ENCODE data around the gene SEMA4B.

The SEMA4B gene

DNA sequence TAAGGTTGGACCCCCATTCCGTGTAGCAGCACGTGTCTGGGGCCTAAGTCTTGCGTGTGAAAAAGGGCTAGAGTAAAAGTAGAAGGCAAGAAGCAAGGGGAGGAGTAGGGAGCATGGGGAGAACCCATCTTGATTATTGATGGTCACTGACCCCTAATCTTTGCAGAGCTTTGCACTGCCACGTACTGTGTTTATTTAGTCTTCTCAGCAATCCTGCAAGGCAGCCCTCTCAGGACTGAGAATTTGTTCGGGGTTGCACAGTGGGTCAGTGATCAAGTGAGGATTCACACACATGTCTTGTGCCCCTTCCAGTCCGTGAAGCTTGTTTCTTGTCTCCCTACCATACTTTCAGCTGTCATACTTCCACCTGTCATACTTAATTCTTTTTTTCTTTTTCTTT lies 7.2 kb downstream of the SEMA4B start:
- DNase-seq, result no peak

- DNase-seq, result no peak
Measured at GRCh38 chr15:90209591-90209990, 8.5 kb downstream of the SEMA4B start.

GRCh38 chr15:90210593-90210992 lies 9.5 kb downstream of the SEMA4B start:
- no peak for DNase-seq

DNA sequence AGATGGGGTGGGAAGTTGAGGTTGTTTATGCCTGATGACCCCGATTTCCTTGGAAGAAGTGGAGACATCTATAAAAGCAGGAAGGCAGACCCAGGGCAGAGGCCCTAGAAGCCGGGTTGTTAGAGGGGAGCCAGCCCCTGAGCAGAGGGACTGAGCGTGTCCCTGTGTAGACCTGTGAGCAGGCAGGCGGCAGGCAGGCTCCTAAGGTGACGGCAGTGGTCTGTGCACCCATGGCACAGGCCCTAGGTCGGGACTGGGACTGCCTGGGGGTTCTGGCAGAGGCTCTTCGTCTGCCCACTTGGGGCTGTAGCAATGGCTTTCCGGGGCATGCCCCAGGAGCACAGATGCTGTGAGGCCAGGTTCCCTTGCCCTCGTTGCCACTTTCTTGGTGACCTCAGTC lies 9.9 kb downstream of the SEMA4B start:
- no peak for DNase-seq

- DNase-seq, result no peak
Measured at GRCh38 chr15:90211440-90212143, 10.5 kb downstream of the SEMA4B start.

DNA sequence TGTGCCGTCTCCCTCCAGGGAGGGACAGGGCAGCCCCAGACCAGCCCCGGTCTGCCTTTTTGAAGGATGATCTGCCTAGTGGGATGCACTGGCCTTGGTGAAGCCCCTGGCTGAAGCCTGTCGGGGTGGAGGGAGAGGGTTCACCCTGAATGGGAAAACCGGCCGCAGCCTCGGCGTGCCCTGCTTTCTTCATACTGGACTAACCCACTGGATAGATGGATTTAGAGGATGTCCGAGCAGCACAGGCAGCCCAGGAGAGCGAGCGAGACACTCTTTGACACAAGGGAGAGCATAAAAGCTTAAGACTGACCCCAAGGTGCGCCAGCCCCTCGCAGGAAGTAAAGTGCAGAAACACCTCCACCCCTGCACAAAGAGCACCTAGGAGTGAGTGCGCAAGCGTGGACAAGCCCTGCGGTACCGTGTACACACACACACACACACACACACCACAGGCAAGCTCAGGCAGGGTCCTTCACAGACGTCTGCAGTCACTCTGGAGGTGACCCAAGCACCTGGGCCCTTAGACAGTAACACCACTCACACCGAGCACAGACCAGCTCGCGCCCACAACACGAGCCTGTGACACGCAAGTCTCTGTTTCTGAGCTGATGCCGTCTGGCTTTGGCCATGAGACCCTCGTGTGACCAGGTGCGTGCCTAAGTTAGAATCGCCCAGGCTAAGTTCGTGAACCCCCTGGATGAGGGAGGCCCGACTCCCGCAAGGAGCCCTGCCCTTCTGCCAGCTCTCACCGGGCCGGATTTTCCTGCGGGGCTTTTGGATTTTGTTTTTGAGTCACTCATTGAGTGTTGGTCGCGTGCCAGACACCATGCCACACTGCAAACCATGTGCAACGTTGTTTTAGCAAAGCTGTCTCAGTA lies 11.3 kb downstream of the SEMA4B start:
- no peak for DNase-seq

DNA sequence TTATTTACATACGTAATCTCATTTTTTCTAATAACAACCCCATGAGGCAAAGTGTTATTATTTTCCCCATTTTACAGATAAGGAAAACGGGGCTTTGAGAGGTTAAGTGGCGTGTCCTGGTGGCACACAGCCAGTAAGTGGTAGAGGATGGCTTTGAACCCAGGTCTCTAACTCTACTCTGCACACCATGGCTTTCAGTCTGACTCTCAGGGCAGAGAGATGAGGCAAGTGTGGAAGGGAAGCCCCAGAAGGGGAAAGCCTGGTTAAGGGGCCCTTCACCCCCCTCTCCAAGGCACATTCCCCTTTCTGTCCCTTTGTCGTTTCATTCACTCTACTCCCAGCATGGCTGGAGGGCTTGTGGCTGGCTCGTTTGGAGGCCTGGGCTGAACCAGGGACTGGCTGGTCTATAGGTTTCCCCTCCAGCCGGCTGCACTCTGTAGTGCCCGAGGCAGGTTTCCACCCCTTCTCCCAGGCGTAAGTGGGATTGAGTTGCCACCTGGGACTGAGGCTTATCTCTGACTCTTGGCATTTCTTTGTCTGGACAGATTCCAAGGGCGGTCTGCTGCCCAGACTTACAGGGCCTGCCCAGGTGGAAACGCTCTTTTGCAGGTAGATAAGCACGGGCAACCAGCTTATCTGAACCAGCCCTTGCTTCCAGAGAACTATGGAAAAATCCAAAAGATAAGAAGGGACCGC lies 12.1 kb downstream of the SEMA4B start:
- no peak for DNase-seq

DNA sequence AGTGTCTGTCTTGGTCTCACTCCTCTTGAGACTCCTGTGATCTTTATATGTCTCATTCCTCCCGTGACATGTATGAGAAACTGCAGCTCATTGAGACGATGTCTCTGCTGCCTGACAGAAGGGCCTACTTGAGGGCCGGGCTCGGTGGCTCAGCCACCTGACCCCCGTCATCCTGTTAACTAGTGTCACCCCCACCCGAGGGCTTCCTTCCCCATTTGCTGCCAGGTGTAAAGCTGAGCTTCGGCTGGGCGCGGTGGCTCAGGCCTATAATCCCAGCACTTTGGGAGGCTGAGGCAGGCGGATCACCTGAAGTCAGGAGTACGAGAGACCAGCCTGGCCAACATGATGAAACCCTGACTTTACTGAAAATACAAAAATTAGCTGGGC lies 12.7 kb downstream of the SEMA4B start:
- no peak for DNase-seq

DNA sequence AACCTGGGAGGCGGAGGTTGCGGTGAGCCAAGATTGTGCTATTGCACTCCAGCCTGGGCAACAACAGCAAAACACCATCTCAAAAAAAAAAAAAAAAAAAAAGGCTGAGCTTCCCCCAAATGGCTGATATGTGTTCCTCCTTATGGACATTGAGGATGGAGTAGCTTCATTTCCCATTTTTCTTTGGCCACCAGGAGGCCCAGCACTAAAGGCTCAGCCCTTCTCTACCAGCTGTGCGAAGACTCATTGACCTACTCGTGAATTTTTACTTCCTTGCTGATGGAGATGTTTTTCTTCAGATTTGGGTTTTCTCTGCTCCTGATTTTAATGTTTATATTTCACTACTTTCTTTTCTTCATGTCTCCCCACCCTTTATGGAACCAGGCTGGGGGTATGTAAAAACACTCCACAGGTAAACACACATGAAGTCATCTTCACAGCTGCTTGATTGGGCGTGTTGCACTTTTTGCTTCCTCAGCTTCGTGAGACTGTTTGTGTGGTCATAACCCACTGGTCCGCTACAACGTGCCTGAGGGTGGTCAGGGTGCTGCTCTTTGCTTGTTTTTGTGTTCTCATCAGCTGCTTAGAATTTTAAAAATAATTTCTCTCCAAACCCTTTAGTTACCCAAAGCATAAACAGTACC lies 13.5 kb downstream of the SEMA4B start:
- no peak for DNase-seq

- DNase-seq, result no peak
Measured at GRCh38 chr15:90217671-90218394, 16.7 kb downstream of the SEMA4B start.

DNA sequence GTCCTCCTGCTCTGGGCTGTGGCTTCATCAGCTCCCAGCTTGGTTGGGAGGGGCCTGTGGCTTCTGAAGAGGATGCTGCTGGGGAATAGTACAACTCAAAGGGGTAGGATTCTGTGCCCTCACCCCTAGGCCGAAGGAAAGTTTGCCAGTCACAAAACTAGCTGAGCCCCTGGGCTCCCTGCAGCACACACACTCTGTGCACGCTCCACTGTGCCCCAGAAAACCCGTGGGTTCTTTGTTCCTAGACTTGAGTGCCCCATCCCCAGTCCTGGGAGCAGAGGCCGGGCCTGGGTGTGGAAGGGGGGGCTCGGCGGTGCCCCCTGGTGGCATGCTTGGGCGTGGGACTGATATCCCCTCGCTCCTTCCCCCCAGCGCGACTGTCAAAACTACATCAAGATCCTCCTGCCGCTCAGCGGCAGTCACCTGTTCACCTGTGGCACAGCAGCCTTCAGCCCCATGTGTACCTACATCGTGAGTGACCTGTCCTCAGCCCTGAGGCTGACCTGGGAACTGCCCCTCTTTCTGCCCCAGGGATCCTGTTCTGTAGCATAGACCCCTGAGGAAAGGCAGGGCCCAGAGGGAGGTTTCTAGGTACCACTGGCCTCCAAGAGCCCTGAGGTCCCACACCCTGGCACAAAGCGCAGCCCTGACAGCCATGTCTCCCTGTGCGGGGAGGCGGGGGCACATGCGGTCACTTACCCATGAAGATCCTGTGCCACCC lies 18.5 kb downstream of the SEMA4B start:
- DNase-seq, result no peak

DNA sequence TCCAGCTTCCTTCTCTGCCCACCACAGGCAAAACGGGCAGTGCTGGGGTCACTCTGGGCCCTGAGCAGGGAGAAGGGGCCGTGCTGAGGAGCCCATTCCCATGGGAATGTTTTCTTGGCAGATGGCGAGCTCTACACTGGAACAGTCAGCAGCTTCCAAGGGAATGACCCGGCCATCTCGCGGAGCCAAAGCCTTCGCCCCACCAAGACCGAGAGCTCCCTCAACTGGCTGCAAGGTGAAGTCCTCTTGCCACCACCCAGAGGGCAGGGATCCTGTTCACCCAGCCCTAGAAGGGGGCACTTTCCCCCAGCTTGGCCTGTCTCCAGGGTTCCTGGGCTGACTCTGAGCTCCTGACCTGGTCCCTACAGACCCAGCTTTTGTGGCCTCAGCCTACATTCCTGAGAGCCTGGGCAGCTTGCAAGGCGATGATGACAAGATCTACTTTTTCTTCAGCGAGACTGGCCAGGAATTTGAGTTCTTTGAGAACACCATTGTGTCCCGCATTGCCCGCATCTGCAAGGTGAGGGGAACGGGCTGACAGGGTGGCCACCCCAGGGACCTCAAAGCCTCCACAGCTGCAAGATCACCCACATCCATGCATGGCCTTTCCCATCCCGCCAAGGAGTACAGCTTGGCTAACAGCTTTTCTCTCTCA lies 20.2 kb downstream of the SEMA4B start:
- no peak for DNase-seq

DNA sequence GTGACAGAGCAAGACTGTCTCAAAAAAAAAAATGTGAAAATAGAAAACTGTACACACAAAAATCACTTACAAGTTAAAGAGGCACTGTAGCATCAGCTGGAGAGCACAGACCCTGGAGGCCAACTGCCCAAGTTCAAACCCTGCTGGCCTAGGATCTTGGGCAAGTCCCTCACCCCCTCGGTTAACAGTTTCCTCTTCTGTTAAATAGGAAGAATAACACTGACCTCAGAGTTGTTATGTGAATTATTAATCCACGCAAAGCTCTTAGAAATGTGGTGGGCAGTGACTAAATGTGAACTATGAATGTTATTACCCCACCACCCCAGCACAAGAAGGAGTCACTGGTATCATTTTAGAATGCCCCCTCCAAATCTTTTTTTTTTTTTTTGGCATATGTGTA lies 21.4 kb downstream of the SEMA4B start:
- DNase-seq, result no peak

DNA sequence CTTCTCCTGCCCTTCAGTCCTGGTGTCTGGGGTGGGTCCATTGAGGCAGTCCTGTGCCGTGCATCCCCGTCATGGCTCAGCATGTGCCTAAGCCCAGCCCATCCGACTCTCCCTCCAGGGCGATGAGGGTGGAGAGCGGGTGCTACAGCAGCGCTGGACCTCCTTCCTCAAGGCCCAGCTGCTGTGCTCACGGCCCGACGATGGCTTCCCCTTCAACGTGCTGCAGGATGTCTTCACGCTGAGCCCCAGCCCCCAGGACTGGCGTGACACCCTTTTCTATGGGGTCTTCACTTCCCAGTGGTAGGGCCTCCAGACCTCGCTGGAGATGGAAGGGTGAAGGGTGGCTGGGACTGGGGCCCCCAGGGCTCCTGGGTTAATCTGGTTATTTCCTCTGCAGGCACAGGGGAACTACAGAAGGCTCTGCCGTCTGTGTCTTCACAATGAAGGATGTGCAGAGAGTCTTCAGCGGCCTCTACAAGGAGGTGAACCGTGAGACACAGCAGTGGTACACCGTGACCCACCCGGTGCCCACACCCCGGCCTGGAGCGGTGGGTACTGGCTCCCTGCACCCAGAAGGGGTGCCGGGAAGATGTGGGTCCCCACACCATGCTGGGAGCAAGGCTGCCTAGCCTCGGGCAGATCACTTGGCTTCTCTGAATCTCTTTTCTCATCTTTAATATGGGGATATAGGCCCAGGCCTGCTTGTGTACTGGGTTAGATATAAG lies 22.5 kb downstream of the SEMA4B start:
- DNase-seq, result no peak

DNA sequence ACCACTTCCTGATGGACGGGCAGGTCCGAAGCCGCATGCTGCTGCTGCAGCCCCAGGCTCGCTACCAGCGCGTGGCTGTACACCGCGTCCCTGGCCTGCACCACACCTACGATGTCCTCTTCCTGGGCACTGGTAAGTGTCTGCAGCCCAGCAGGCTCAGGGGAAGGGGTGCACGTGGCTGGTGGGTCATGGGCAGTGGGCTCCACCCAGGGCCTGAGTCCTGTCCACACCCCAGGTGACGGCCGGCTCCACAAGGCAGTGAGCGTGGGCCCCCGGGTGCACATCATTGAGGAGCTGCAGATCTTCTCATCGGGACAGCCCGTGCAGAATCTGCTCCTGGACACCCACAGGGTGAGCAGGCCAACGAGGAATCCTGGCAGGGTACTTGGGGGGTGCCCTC lies 23.9 kb downstream of the SEMA4B start:
- no peak for DNase-seq

GRCh38 chr15:90225504-90226234 lies 24.5 kb downstream of the SEMA4B start:
- no peak for DNase-seq

- no peak for DNase-seq
Measured at GRCh38 chr15:90227336-90227735, 26.2 kb downstream of the SEMA4B start.

GRCh38 chr15:90227816-90228772 lies 27.0 kb downstream of the SEMA4B start:
- DNase-seq, result no peak

- no peak for DNase-seq
Measured at GRCh38 chr15:90228960-90229359, 27.8 kb downstream of the SEMA4B start.
